Sigmoid colon (tissue), 4 donors: ENCODE results near the gene STX2.

Experiments
- CTCF ChIP-seq, 4 experiments: fragments of 450-650 bp in 3 of 4; fragments of 200-600 bp in 1 of 4; IDR thresholded peaks; one replicate each; pipeline ENCODE4 v1.5.1; 2016 to 2019; ENCODE audit warnings: antibody characterized with exemption in 4 of 4, mild to moderate bottlenecking in 3 of 4, moderate library complexity in 2 of 4
- POLR2A ChIP-seq, 2 donors: fragments of 450-650 bp; IDR thresholded peaks; one replicate each; pipeline ENCODE4 v1.6.1; 2016; ENCODE audit warnings: antibody characterized with exemption in 2 of 2, mild to moderate bottlenecking in 2 of 2, moderate library complexity in 2 of 2
- POLR2AphosphoS5 ChIP-seq, 4 donors: sonication (generic); formaldehyde crosslinking; IDR thresholded peaks; one replicate each; pipeline ENCODE4 v1.6.1; 2017; ENCODE audit warnings: antibody characterized with exemption in 4 of 4

- TF ChIP-seq CTCF (IDR thresholded peaks at IDR 0.05) (no peak), POLR2A (IDR thresholded peaks at IDR 0.05) (no peak), POLR2AphosphoS5 (IDR thresholded peaks at IDR 0.05) (no peak)
Observed at GRCh38 chr12:130862161-130862560, 23.1 kb upstream of the STX2 start.
